Stimulated activated naive CD8-positive, alpha-beta T cell treated with anti-CD3 and anti-CD28 coated beads, Interleukin-15, Interleukin-2, amounts not matched to agents 100 ng/mL and 50 ng/mL, for 24 hours (primary cell): ENCODE results near the gene UBR2.
A peak's percentile ranks its signal among the peaks of the same experiment; 100 is the strongest.

ENCODE experiments used
- H3K27ac Mint-ChIP-seq: one replicate; pipeline ENCODE4 v1.8.0; 2021; ENCODE audit warnings: mild to moderate bottlenecking, mixed read lengths
- H3K27me3 Mint-ChIP-seq: one replicate; pipeline ENCODE4 v1.8.0; 2021; ENCODE audit warnings: mixed read lengths
- H3K36me3 Mint-ChIP-seq: one replicate; pipeline ENCODE4 v1.8.0; 2021; ENCODE audit warnings: low read depth, mixed read lengths
- H3K4me1 Mint-ChIP-seq: one replicate; pipeline ENCODE4 v1.8.0; 2021; ENCODE audit warnings: low read depth, mixed read lengths
- H3K4me3 Mint-ChIP-seq: one replicate; pipeline ENCODE4 v1.8.0; 2021; ENCODE audit warnings: mild to moderate bottlenecking, mixed read lengths
- H3K9me3 Mint-ChIP-seq: one replicate; pipeline ENCODE4 v1.8.0; 2021; ENCODE audit warnings: mixed read lengths

UBR2 gene

DNA sequence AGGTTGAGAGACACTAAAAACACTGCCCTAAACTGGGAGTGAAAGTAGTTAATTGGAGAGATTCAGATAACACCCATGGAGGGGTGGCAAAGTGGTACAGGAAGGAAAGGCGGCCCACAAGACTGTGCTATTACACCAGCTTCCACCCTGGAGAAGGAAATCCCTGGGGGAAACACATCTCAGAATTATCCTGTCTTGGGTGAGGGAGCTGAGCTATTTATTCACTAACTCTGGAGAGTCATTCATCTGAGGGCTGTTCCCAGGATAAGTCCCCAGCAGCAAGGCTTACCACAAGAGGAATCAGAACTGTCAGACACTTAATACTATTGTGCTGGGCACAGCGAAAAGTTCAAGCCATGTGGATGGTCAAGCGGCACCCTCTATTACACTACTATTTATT, 172.1 kb downstream of the UBR2 start:
- Mint-ChIP-seq H3K4me1 (no peaks in the 10 kb centered on the region), H3K4me3 (no peak overlapping the region), H3K9me3 (no peaks in the 10 kb centered on the region), H3K27me3 (no peaks in the 10 kb centered on the region), H3K36me3 (no peaks in the 10 kb centered on the region), H3K27ac (no peak overlapping the region)

DNA sequence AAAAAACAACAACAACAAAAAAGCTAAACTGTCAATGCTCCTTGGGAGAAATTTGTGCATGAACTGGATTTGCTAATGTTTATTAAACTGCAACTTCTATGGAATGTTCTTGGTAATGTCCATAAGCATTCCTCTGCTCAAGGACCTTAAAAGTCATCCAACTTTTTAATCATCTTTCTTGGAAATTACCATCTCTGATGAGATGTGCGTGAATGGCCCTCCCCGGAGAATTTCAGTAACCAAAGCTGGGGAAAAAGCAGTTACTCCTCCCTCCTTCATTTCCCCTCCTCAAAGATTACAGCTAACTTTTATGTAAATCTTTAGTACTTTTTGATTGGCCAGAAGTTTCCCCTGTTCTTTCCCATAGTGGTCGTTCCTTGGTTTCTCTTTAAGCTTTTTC, 176.9 kb downstream of the UBR2 start:
- Mint-ChIP-seq H3K4me3 (no peak overlapping the region), H3K36me3 (peaks cover 15% of the 10 kb centered on the region), H3K4me1 (peaks cover 14% of the 10 kb centered on the region), H3K9me3 (no peaks in the 10 kb centered on the region), H3K27ac (no peak overlapping the region), H3K27me3 (no peaks in the 10 kb centered on the region)

DNA sequence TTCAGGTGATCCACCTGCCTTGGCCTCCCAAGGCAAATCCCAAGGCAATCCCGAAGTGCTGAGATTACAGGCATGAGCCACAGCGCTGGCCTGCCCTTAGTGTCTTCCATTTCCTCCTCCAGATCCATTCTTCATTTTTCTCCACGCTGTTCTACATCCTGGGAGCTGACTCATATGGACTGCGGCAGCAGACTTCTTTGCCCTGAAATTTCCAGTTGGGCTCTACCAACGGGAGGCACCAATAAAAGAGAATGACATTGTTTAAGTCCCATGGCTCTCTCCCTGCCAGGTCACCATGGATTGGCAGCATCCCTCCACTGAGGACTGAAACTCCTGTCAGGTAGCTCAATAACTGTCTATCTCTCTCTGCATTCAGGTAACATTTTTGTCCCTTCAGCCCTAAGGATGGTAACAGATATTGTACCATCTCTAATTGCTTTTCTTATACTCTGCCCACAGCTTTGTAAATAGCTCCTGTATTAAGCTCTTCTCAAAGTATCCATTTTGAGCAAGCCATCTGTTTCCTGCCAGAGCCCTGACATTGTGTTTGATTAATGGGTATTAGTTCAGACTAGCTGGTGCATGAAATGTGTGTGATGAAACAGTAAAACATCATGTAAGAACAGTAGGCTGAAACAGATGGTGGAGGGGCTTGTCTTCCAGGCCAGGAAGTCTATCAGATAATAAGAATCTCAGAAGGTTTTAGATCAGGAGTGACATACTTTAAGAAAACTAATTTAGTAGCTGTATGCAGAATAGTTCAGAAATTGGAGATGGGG, 178.5 kb downstream of the UBR2 start:
- H3K4me3 Mint-ChIP-seq, result peak overlapping the region; percentile 12
- H3K27me3 Mint-ChIP-seq, result no peaks in the 10 kb centered on the region
- H3K4me1 Mint-ChIP-seq, result peaks cover 18% of the 10 kb centered on the region
- H3K9me3 Mint-ChIP-seq, result no peaks in the 10 kb centered on the region
- peaks cover 18% of the 10 kb centered on the region for H3K36me3 Mint-ChIP-seq
- H3K27ac Mint-ChIP-seq, result no peak overlapping the region
